KG1 (cell line): ENCODE measurements around the gene PEX14.

Experiments used
- DNase-seq: peaks from one replicate; lab custom pipeline; 2025; lab: John Stamatoyannopoulos, UW

PEX14 gene

GRCh38 chr1:10617931-10618885 is 143.5 kb downstream of the PEX14 start:
- DNase-seq, result no peak

DNA sequence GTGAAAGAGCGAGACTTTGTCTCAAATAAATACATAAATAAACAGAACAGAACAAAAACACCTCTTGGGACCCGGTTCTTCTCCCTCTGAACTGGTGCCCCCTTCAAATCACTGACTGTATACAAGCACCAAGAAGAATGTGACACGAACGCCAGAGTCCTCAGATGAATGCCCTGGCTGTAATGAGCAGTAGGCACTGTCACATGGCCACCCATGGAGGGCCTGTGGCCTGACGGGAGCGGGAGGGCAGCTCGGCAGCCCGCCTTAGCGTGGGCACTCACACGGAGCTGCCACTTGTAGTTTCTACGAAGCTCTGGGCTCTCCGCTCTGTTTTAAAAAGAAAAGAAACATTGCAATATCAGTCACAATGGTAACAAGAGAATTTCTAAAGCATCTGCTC is 146.0 kb downstream of the PEX14 start:
- no peak for DNase-seq

- DNase-seq, result no peak
Measured at GRCh38 chr1:10621906-10622305, 147.2 kb downstream of the PEX14 start.

- DNase-seq, result no peak
Measured at GRCh38 chr1:10622910-10623685, 148.3 kb downstream of the PEX14 start.

DNA sequence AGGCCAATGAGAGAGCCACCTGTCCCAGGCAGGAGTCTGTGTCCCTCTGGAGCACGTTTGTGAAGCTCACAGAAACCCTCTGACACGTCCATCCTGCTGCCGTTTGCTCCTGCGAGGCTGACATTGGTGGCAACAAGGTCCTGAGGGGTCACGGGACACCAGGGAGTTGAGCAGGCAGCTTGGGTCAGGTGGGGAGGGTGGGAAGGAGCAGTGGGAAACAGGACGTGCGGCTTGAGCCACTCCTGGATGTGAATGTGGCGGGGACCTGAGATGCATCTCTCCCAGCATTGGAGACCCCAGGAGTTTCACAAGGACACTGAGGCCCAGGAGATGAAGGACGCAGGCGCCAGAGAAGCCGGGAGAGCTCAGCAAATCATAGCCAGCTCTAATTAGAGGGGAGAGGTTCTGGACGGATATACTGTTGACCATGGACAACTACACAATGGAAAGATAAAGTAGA is 149.0 kb downstream of the PEX14 start:
- no peak for DNase-seq

GRCh38 chr1:10624256-10625050 is 149.7 kb downstream of the PEX14 start:
- DNase-seq, result no peak

- DNase-seq, result no peak
Measured at GRCh38 chr1:10625076-10625475, 150.3 kb downstream of the PEX14 start.

DNA sequence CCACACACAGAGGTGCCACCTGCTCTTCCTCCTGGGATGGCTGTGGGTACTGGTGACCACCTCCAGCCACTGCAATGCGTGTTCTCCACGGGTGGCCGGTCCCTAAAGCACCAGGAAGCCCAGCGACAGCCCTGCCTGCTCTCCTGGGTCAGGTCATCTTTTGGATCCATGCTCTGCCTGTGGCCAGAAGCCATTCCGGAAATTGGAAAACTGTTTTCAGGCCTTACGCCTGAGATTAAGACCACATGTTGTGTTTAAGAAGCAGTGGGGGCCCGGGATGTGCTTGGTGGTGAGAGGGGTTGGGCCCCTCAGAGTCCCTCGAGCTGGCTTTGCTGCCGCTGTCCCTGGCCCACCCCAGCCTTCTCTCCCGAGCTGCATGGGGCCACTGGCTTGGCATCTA is 150.8 kb downstream of the PEX14 start:
- DNase-seq, result no peak

- no peak for DNase-seq
Measured at GRCh38 chr1:10626131-10626731, 151.5 kb downstream of the PEX14 start.

DNA sequence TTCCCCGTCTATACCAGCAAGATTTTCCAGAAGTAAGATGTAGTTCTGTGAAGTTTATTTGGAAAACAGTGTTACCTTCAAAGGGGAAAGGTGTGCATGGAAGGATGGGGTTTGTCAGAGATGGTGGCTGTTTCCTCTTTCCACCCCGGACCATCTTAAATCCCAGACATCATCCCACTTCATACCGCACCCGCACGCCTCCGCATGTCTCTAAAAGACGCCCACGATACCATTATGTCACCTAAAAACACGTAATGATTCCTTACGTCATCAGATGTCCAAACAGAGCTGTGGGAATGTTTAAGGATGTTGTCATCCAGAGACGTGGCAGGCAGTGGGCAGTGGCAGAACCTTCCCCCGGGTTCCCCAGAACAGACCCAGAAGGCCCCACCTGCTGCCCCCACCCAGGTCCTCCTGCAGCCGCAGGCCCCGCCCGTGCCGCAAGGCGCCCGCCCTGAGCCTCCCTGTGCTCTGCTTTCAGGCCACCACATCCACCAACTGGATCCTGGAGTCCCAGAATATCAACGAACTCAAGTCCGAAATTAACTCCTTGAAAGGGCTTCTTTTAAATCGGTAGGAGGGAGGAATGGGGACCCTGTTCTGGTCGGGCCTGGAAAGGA is 152.2 kb downstream of the PEX14 start:
- DNase-seq, result no peak

GRCh38 chr1:10628685-10629084 is 153.9 kb downstream of the PEX14 start:
- DNase-seq, result no peak

GRCh38 chr1:10629091-10629815 is 154.5 kb downstream of the PEX14 start:
- DNase-seq, result no peak

DNA sequence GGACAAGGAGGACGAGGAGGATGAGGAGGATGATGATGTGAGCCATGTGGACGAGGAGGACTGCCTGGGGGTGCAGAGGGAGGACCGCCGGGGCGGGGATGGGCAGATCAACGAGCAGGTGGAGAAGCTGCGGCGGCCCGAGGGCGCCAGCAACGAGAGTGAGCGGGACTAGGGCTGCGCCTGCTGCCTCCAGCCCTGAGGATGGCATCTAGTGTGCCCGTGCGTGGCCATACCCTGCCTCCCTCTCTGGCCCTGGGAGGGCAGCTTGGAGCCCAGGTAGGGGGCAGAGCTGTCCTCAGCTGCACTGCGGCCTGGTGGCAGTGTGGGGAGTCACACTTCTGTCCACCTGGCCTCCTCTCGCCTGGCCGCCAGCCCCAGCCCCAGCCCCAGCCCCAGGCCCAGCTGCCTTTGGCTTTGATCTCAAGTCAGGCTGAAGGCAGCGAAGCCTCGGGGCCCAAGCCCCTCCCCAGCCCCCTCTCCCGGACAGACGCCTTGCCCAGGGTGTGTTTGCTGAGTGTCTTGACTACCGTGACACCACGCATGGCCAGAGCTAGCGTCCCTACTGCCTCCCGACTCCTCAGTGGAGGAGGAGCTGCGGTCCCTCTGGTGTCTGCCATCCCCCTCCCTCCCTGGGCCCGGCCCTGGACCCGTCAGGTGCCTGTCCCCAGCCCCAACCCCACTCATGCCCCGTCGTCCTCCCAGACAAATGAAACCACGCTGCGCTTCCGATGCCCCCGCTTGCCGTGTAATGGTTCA is 155.2 kb downstream of the PEX14 start:
- no peak for DNase-seq

DNA sequence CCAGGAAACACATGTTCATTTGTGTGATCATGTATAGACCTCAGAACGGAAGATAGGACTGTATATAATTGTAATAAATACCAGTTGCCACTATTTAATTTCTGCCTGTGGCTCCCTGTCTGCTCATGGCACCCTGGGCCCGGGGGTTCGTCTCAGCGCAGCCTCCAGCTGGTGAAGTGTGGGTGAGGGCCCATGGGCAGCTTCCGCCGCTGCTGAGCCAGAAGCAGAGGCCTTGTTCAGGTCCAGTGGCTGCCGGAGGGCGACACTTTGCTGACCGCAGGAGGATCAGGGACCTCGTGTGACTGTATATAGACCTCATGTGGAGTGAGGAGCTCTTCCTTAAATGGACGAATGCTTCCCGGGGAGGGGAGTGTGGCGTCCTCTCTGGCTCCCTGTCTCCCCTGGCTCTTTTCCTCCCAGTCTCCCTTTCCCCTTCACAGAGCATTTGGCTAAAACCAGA is 155.9 kb downstream of the PEX14 start:
- no peak for DNase-seq

DNA sequence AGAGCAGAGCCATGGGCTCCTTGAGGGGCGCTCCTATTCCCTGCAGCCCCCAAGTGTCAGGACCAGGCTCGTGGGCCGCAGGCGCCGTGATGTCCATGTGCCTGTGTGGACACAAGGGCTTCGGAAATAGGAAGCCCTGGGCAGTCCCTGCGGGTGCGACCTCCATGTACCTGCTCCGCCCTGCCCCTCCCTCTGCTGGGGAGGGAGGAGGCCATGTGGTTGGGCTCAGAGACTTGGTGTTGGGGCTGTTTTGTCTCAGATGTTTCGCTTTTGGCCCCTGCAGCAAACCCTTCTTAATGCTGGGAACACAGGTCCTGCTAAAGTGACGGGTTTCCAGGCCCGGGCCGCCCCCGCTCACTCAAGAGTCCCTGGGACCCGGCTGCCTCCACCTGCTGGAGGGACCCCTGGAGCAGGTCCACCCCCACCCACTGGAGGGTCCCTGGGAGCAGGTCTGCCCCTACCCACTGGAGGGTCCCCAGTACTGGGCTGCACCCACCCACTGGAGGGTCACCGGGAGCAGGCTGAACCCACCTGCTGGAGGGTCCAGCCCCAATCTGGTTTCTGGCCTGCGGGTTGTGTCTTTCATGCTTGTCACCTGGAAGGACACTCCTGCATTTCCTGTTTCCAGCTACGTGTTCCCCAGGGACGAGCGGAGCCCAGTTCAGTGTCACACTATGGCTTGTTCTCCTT is 156.5 kb downstream of the PEX14 start:
- DNase-seq, result no peak

- DNase-seq, result no peak
Measured at GRCh38 chr1:10631811-10632593, 157.3 kb downstream of the PEX14 start.

- DNase-seq, result no peak
Measured at GRCh38 chr1:10632691-10633090, 157.9 kb downstream of the PEX14 start.

DNA sequence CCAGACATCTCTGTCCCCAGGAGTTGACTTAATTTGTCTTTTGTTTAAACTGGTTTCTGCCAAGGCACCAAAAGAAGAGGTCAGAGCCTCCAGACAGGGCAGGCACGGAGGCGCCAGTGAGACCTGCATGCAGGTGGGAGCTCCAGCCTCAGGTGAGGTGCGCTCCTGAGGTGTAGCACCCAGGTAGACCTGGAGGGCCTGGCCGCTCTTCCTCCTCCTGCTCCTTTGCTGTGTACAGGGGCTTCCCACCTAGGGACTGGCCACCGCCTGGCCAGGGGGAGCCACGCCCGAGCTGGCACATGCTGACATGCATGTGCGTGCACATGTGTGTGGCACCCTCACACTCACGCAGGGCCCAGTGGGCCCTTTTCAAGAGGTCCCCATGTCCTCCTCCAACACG is 158.7 kb downstream of the PEX14 start:
- no peak for DNase-seq
